H1 (cell line): ENCODE measurements around the gene HES2. TPM values are rescaled to one million over a fixed set of nuclear protein-coding genes. Genes with fewer than 3 reads are reported as not detected.
A peak's percentile ranks its signal among the peaks of the same experiment; 100 is the strongest.

ENCODE experiments used
- CTCF ChIA-PET: fragments of 300-600 bp; sonication (Branson Sonifier 250); formaldehyde crosslinking; loops from one replicate; lab custom pipeline; 2021; ENCODE audit not compliant: partially characterized antibody; lab: Charles Lee
- POLR2A ChIA-PET: fragments of 300-600 bp; sonication (Branson Sonifier 250); formaldehyde crosslinking; loops from one replicate; lab custom pipeline; 2021; ENCODE audit warnings: inconsistent platforms; ENCODE audit not compliant: partially characterized antibody; lab: Charles Lee
- DNase-seq, 2 experiments: peaks; one replicate each; pipeline versions ENCODE4 v3.0.0 to v3.0.0-alpha.2; 2010 to 2022; ENCODE audit warnings: low spot score in 2 of 2, low read depth in 1 of 2, mixed read lengths in 1 of 2
- FAIRE-seq: peaks from 2 replicates; lab custom pipeline; 2011; peaks lifted over from hg19 to GRCh38; lab: Jason Lieb, UNC
- H2AFZ ChIP-seq: 2 replicates; pipeline ENCODE4 v1.8.1; 2012; ENCODE audit warnings: low read length, inconsistent platforms
- H2AK5ac ChIP-seq: 2 replicates; pipeline ENCODE4 v1.6.1; 2013; ENCODE audit warnings: low read depth, low read length
- H2BK120ac ChIP-seq: replicated peaks from 2 replicates; pipeline ENCODE3; 2013; ENCODE audit warnings: low read depth, low read length, inconsistent platforms
- H2BK12ac ChIP-seq: 2 replicates; pipeline ENCODE4 v1.6.1; 2013; ENCODE audit warnings: low read depth, low read length
- H2BK15ac ChIP-seq: 2 replicates; pipeline ENCODE4 v1.6.1; 2013; ENCODE audit warnings: low read length
- H2BK20ac ChIP-seq: 2 replicates; pipeline ENCODE4 v1.6.1; 2013; ENCODE audit warnings: low read length
- H2BK5ac ChIP-seq: 2 replicates; pipeline ENCODE4 v1.6.1; 2013; ENCODE audit warnings: low read depth, low read length
- H3K14ac ChIP-seq: 2 replicates; pipeline ENCODE4 v1.6.1; 2013; ENCODE audit warnings: inconsistent platforms; ENCODE audit not compliant: insufficient read length
- H3K18ac ChIP-seq: 2 replicates; pipeline ENCODE4 v1.6.1; 2013; ENCODE audit warnings: low read length; ENCODE audit errors: extremely low read depth
- H3K23ac ChIP-seq: 2 replicates; pipeline ENCODE4 v1.6.1; 2013; ENCODE audit warnings: inconsistent platforms; ENCODE audit not compliant: insufficient read length
- H3K23me2 ChIP-seq: 2 replicates; pipeline ENCODE4 v1.6.1; 2013; ENCODE audit warnings: low read depth, low read length
- H3K27ac ChIP-seq: 2 replicates; pipeline ENCODE4 v1.6.1; 2011; ENCODE audit warnings: low read depth, low read length, inconsistent platforms
- H3K27me3 ChIP-seq, 4 experiments: replicated peaks in 1 of 4; 1 replicate in 1 of 4; 2 replicates in 3 of 4; pipeline versions ENCODE4 v1.6.1 to v1.8.1; 2011 to 2013; ENCODE audit warnings: low read length in 3 of 4, mild to moderate bottlenecking in 3 of 4, inconsistent platforms in 2 of 4, mixed read lengths in 2 of 4, moderate library complexity in 1 of 4; ENCODE audit not compliant: control insufficient read depth in 3 of 4, insufficient read depth in 3 of 4; ENCODE audit errors: extremely low read depth in 1 of 4
- H3K36me3 ChIP-seq, 4 experiments: 2 replicates each; pipeline versions ENCODE4 v1.6.1 to v1.8.1; 2011 to 2013; ENCODE audit warnings: mild to moderate bottlenecking in 4 of 4, low read length in 3 of 4, moderate library complexity in 2 of 4, control low read depth in 1 of 4, inconsistent platforms in 1 of 4; ENCODE audit not compliant: insufficient read depth in 4 of 4, control insufficient read depth in 2 of 4
- H3K4ac ChIP-seq: replicated peaks from 2 replicates; pipeline ENCODE3; 2013; ENCODE audit warnings: low read length, low read depth, mixed read lengths, inconsistent platforms; ENCODE audit not compliant: insufficient read length
- H3K4me1 ChIP-seq, 4 experiments: replicated peaks in 1 of 4; 1 replicate in 1 of 4; 2 replicates in 3 of 4; pipeline versions ENCODE4 v1.6.1 to v1.8.1; 2011 to 2013; ENCODE audit warnings: low read length in 3 of 4, inconsistent platforms in 2 of 4, mixed read lengths in 1 of 4; ENCODE audit not compliant: insufficient read depth in 4 of 4, control insufficient read depth in 3 of 4
- H3K4me2 ChIP-seq, 2 experiments: 2 replicates each; pipeline versions ENCODE4 v1.6.1 to v1.8.1; 2011 to 2013; ENCODE audit warnings: low read depth in 2 of 2, low read length in 2 of 2, control low read depth in 1 of 2, inconsistent platforms in 1 of 2, mild to moderate bottlenecking in 1 of 2; ENCODE audit not compliant: insufficient read depth in 1 of 2
- H3K4me3 ChIP-seq, 4 experiments: fragments of 200-600, 300-600 bp in 1 of 4; sonication (generic), shearing (Covaris generic), sonication (Bioruptor Twin) in 1 of 4; 2 replicates each; pipeline versions ENCODE4 v1.5.1 to v1.8.1; 2011 to 2016; ENCODE audit warnings: low read length in 4 of 4, low read depth in 3 of 4, control low read depth in 2 of 4, inconsistent platforms in 2 of 4, mild to moderate bottlenecking in 2 of 4, mixed read lengths in 1 of 4, moderate library complexity in 1 of 4; ENCODE audit not compliant: insufficient read depth in 2 of 4; ENCODE audit errors: extremely low read depth in 1 of 4
- H3K56ac ChIP-seq: replicated peaks from 2 replicates; pipeline ENCODE3; 2013; ENCODE audit warnings: low read depth, mild to moderate bottlenecking, mixed read lengths, low read length, inconsistent platforms; ENCODE audit not compliant: insufficient read length
- H3K79me1 ChIP-seq: 2 replicates; pipeline ENCODE4 v1.6.1; 2013; ENCODE audit warnings: low read depth, low read length, control low read depth
- H3K79me2 ChIP-seq, 2 experiments: 2 replicates each; pipeline versions ENCODE4 v1.6.1 to v1.8.1; 2012 to 2013; ENCODE audit warnings: low read length in 2 of 2, mild to moderate bottlenecking in 2 of 2, inconsistent platforms in 1 of 2; ENCODE audit not compliant: insufficient read depth in 2 of 2, control insufficient read depth in 1 of 2
- H3K9ac ChIP-seq, 4 experiments: replicated peaks in 1 of 4; 1 replicate in 1 of 4; 2 replicates in 3 of 4; pipeline versions ENCODE4 v1.6.1 to v1.8.1; 2011 to 2013; ENCODE audit warnings: low read depth in 3 of 4, low read length in 3 of 4, control low read depth in 2 of 4, mild to moderate bottlenecking in 2 of 4, moderate library complexity in 2 of 4, inconsistent platforms in 1 of 4; ENCODE audit errors: extremely low read depth in 1 of 4
- H3K9me3 ChIP-seq, 2 experiments: 2 replicates each; pipeline versions ENCODE4 v1.6.1 to v1.8.1; 2012 to 2013; ENCODE audit warnings: mild to moderate bottlenecking in 2 of 2, moderate library complexity in 2 of 2, control low read depth in 1 of 2, inconsistent platforms in 1 of 2, low read depth in 1 of 2, low read length in 1 of 2, mixed read lengths in 1 of 2; ENCODE audit not compliant: insufficient read depth in 2 of 2
- H4K20me1 ChIP-seq, 2 experiments: replicated peaks in 1 of 2; 2 replicates each; pipeline versions ENCODE3 to v1.8.1; 2011 to 2013; ENCODE audit warnings: inconsistent platforms in 2 of 2, low read length in 2 of 2, mild to moderate bottlenecking in 1 of 2; ENCODE audit not compliant: insufficient read depth in 2 of 2, control insufficient read depth in 1 of 2
- H4K5ac ChIP-seq: 2 replicates; pipeline ENCODE4 v1.6.1; 2013; ENCODE audit warnings: low read length, low read depth, mixed read lengths, inconsistent platforms; ENCODE audit not compliant: insufficient read length
- H4K8ac ChIP-seq: 2 replicates; pipeline ENCODE4 v1.8.0; 2013; ENCODE audit warnings: mild to moderate bottlenecking, moderate library complexity, low read length, inconsistent platforms; ENCODE audit not compliant: insufficient read depth; ENCODE audit errors: extremely low read depth
- H4K91ac ChIP-seq: replicated peaks from 2 replicates; pipeline ENCODE3; 2013; ENCODE audit warnings: low read length, mixed read lengths, inconsistent platforms; ENCODE audit not compliant: insufficient read length
- CBX5 ChIP-seq: fragments of 300-800, 300-1000 bp; sonication (generic); IDR thresholded peaks from 2 replicates; pipeline ENCODE4 v1.7.1; 2016; ENCODE audit warnings: antibody characterized with exemption, low read length, low read depth
- CTCF ChIP-seq, 3 experiments: IDR thresholded peaks; 1 replicate in 2 of 3; 2 replicates in 1 of 3; pipeline versions ENCODE4 v1.5.1 to v1.6.1; 2011; ENCODE audit warnings: low read length in 3 of 3, mild to moderate bottlenecking in 3 of 3, inconsistent platforms in 2 of 3, low read depth in 1 of 3, moderate library complexity in 1 of 3; ENCODE audit not compliant: insufficient read depth in 1 of 3; ENCODE audit errors: control extremely low read depth in 1 of 3
- JUND ChIP-seq: IDR thresholded peaks from 2 replicates; pipeline ENCODE4 v1.6.1; 2011; ENCODE audit warnings: mild to moderate bottlenecking, improper control_type of control experiment, low read length
- MAFK ChIP-seq: IDR thresholded peaks from 2 replicates; pipeline ENCODE4 v1.6.1; 2012; ENCODE audit warnings: low read depth, mild to moderate bottlenecking, improper control_type of control experiment, low read length
- POU5F1 ChIP-seq: IDR thresholded peaks from 2 replicates; pipeline ENCODE4 v1.6.1; 2011; ENCODE audit warnings: low read depth, mild to moderate bottlenecking, low read length, moderate library complexity
- RAD21 ChIP-seq, 2 experiments: IDR thresholded peaks in 1 of 2; conservative IDR thresholded peaks in 1 of 2; 2 replicates each; pipeline ENCODE4 v1.6.1; 2011; ENCODE audit warnings: low read depth in 2 of 2, low read length in 2 of 2, improper control_type of control experiment in 1 of 2, inconsistent platforms in 1 of 2, mild to moderate bottlenecking in 1 of 2, moderate library complexity in 1 of 2
- TCF12 ChIP-seq: IDR thresholded peaks from 2 replicates; pipeline ENCODE4 v1.6.1; 2011; ENCODE audit warnings: low read depth, mild to moderate bottlenecking, low read length
- WGBS, 2 experiments: shearing (Covaris generic) in 1 of 2; methylation state at CpG; one replicate each; pipeline versions ENCODE4 v1.1.6 to v1.1.7; 2013 to 2015; ENCODE audit warnings: low lambda C conversion rate in 2 of 2, mixed read lengths in 2 of 2, inconsistent platforms in 1 of 2, low coverage in 1 of 2, missing lambda C conversion rate in 1 of 2; ENCODE audit not compliant: insufficient replicate concordance in 2 of 2, insufficient coverage in 1 of 2, insufficient read length in 1 of 2; ENCODE audit errors: extremely low coverage in 1 of 2, missing lambda C conversion rate in 1 of 2; 5-methylcytosine and 5-hydroxymethylcytosine counted together
- polyA plus RNA-seq, 7 experiments: library from polyadenylated mRNA; depleted of rRNA in 3 of 7; stranded (reverse) in 5 of 7; unstranded in 2 of 7; fragments of >200 nt in 5 of 7; fragments of 200-250 nt in 2 of 7; gene quantifications; 1 replicate in 5 of 7; 2 replicates in 1 of 7; 4 replicates in 1 of 7; pipeline versions ENCODE4 v1.2.1 to v1.2.3, GENCODE V29; 2011 to 2013; ENCODE audit warnings: missing spikeins in 2 of 7, mixed read lengths in 2 of 7
- total RNA-seq: library from RNA; stranded (reverse); fragmentation: NEBNext Ultra II Directional; extraction: Animal tissue kit (Norgen Biotek cat#: 25700); gene quantifications from 2 replicates; pipeline ENCODE4 v1.2.1, GENCODE V29; 2021

HES2 gene
- total and polyA plus RNA-seq, 2 of the 8 experiments (the other 6 are each of a cell fraction or from before 2014, with no cell fraction given): 0.15 to 0.53 TPM

DNA sequence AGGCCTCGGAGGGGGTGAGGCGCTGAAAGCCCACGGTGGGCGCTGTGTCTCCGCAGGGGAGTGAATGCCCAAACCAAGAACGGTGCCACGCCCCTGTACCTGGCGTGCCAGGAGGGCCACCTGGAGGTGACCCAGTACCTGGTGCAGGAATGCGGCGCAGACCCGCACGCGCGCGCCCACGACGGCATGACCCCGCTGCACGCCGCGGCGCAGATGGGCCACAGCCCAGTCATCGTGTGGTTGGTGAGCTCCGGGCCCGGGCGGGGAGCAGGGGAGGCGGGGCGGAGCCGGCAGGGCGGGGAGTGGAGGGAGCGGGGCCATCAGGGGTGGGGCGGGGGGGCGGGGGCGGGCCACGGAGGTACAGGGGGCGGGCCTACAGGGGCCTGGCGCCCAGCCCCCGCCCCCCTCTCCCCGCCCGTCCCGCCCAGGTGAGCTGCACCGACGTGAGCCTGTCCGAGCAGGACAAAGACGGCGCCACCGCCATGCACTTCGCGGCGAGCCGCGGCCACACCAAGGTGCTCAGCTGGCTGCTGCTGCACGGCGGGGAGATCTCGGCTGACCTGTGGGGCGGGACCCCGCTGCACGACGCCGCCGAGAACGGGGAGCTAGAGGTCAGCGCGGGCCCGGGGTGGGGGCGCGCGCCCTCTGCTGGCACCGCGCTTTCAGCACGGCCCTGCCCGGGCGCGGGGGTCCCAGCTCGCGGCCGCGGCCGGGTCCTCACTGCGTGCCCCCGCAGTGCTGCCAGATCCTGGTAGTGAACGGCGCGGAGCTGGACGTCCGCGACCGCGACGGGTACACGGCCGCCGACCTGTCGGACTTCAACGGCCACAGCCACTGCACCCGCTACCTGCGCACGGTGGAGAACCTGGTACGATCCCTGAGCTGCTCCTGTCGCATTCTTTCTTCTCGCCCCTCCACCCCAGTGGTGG lies 20.7 kb upstream of the HES2 start:
- Histone ChIP-seq H3K14ac (no peak overlapping the region), H3K27me3 (peaks cover 0 to 20% (median 12%) of the 10 kb centered on the region in 4 experiments; a peak in 5 of 7 replicates), H3K4me2 (peak overlapping the region; percentile 79 to 85), H2BK15ac (peak overlapping the region; percentile 92; the same call in 1 of the 2 replicates), H3K18ac (peak overlapping the region; percentile 83; the same call in 1 of the 2 replicates), H3K4me3 (peak overlapping the region; percentile 17 to 88 (median 43)), H3K4ac (no peak overlapping the region), H3K79me1 (no peaks in the 10 kb centered on the region), H2BK120ac (no peak overlapping the region), H4K8ac (peak overlapping the region; percentile 89), H3K27ac (no peak overlapping the region), H2AK5ac (no peak overlapping the region), H3K23me2 (peaks cover 3% of the 10 kb centered on the region; the same call in 1 of the 2 replicates), H3K36me3 (no peaks in the 10 kb centered on the region), H2AFZ (peak overlapping the region; percentile 55; the same call in 1 of the 2 replicates), H3K9ac (no peak overlapping the region; a peak in 1 of 7 replicates), H2BK12ac (peak overlapping the region; percentile 84; the same call in 1 of the 2 replicates), H2BK5ac (no peak overlapping the region; the same call in 1 of the 2 replicates), H3K56ac (no peak overlapping the region), H2BK20ac (no peak overlapping the region; the same call in 1 of the 2 replicates), H3K79me2 (no peaks in the 10 kb centered on the region), H4K20me1 (peaks cover 0 to 4% of the 10 kb centered on the region in 2 experiments), H4K5ac (peak overlapping the region; percentile 89), H3K23ac (no peak overlapping the region), H4K91ac (no peak overlapping the region), H3K9me3 (no peaks in the 10 kb centered on the region), H3K4me1 (peaks cover 3 to 17% (median 5%) of the 10 kb centered on the region in 4 experiments)
- POLR2A ChIA-PET: interaction anchor here (0.9 to 4.4 kb wide), 9 partner anchors 11 to 294 kb away, joined by 3 to 15 read pairs (median 4); no protein-coding TSS in a partner anchor
- FAIRE-seq: no peak
- CTCF ChIA-PET: interaction anchor here (0.6 to 18.8 kb wide), 29 partner anchors 9 to 236 kb away, joined by 3 to 321 read pairs (median 6); partner anchors contain the start of genes ESPN, HES2, PLEKHG5 and TNFRSF25
- DNase-seq: peak in 1 of 2 experiments; percentile 87
- WGBS, 2 experiments: 10% methylated on average over 63 of the region's 101 CpGs; no CpG with 5 or more reads in 1 of the 2 experiments
- TF ChIP-seq RAD21 (IDR thresholded peaks at IDR 0.05 in 1 of 2, conservative IDR thresholded peaks at IDR 0.05 in 1 of 2; ENCODE audit: low read depth in 2 of 2, low read length in 2 of 2) (peak in 1 of 2 experiments; percentile 42; a peak in 3 of 4 replicates), CTCF (IDR thresholded peaks at IDR 0.05; ENCODE audit: control extremely low read depth in 1 of 3, insufficient read depth in 1 of 3, low read depth in 1 of 3, low read length in 3 of 3) (peak; percentile 57 to 72 (median 59)), CBX5 (no peak), POU5F1 (no peak), JUND (0 out of 2 replicates have a peak, but pooled peaks have one; percentile 13), MAFK (no peak), TCF12 (no peak)
